ENCODE data around the gene RUVBL1. TPM values are rescaled to one million over a fixed set of nuclear protein-coding genes. Genes with fewer than 3 reads are reported as not detected.

RUVBL1 gene
- total RNA-seq, 4 donors from 2014 or later: 14.4 to 21.2 (median 19.8) TPM

- DNase-seq (ENCODE audit: low spot score in 2 of 2): no peak
- TF ChIP-seq CTCF (IDR thresholded peaks at IDR 0.05) (no peak), POLR2A (IDR thresholded peaks at IDR 0.05) (no peak)
- intact Hi-C loops (cut with DNase I; ENCODE audit: low total_unique reads): loop anchor here (10.0 kb wide), 1 partner anchor 410 kb away; no protein-coding TSS in a partner anchor
- 75 to 89% methylated on average over 13 of the region's 13 CpGs for WGBS, 2 donors
- H3K4me3 ChIP-seq (ENCODE audit: low read depth, poor library complexity, severe bottlenecking): no peak overlapping the region
Observed at GRCh38 chr3:128094295-128095151, 29.1 kb downstream of the RUVBL1 start.

DNA sequence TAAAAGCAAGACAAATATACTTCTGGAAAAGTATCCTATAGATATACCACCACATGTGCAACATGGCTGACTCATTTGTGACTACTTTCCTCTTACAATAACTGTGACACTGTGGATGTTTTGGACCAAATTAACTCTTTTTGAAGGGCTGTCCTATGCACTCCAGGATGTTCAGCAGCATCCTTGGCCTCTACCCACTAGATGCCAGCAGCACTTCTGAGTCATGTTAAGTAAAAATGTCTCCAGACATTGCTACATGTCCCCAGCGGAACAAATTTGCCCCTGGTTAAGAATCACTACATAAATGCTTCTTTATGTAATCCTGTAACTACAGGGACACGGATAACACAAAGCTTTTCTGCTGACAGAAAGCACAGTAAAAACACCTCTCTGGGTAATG lies 32.0 kb downstream of the RUVBL1 start:
- no peak overlapping the region for H3K4me3 ChIP-seq (ENCODE audit: low read depth, poor library complexity, severe bottlenecking)
- intact Hi-C loops (cut with DNase I; ENCODE audit: low total_unique reads): loop anchor here (10.0 kb wide), 1 partner anchor 413 kb away; no protein-coding TSS in a partner anchor
- 82 to 85% methylated on average over 2 of the region's 2 CpGs for WGBS, 2 donors
- no peak for TF ChIP-seq POLR2A (IDR thresholded peaks at IDR 0.05)
- no peak for TF ChIP-seq CTCF (IDR thresholded peaks at IDR 0.05)
- no peak for DNase-seq (ENCODE audit: low spot score in 2 of 2)

DNA sequence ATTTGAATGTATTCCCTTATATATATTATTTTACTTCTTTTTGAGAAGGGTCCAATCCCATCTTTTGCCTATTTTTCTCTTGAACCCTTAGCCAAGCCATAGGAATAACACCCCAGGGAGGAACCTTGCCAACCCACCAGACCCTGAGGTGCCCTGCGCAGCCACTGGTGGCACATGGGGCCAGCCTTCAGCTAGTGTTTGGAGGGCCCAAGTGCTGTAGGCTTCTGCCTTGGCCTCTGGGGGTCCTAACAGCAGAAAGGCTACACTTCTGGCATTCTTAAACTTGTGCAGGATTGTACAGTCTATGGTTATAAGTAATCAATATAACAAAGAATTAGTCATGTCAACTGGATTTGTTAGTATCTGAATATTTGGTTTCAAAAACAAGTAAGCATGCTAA lies 34.5 kb downstream of the RUVBL1 start:
- intact Hi-C loops (cut with DNase I; ENCODE audit: low total_unique reads): loop anchor here (10.0 kb wide), 1 partner anchor 516 kb away; no protein-coding TSS in a partner anchor
- no peak for DNase-seq (ENCODE audit: low spot score in 2 of 2)
- TF ChIP-seq POLR2A (IDR thresholded peaks at IDR 0.05): no peak
- no peak for TF ChIP-seq CTCF (IDR thresholded peaks at IDR 0.05)
- no peak overlapping the region for H3K4me3 ChIP-seq (ENCODE audit: low read depth, poor library complexity, severe bottlenecking)
- 95 to 100% methylated on average over 1 of the region's 1 CpG for whole genome bisulfite sequencing, 2 donors

DNA sequence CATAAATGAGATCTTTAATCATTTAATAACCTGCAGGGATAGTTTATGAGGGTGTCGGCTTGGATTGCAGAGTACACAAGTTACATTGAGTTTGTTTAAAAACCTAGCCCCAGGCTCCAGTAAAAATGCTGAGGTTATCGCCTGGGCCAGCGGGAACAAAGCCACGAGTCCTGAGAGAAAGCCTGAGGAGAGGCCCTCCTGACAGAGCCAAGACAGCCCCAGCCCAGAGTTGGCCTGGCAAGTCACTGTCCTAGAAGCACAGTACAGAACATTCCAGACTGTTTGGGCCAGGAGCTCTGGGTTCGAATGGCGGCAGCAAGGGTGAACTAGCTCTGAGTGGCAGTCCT lies 39.0 kb downstream of the RUVBL1 start:
- 59 to 77% methylated on average over 6 of the region's 6 CpGs for WGBS, 2 donors
- intact Hi-C loops (cut with DNase I; ENCODE audit: low total_unique reads): loop anchor here (10.0 kb wide), 1 partner anchor 520 kb away; no protein-coding TSS in a partner anchor
- H3K4me3 ChIP-seq (ENCODE audit: low read depth, poor library complexity, severe bottlenecking): no peak overlapping the region
- TF ChIP-seq CTCF (IDR thresholded peaks at IDR 0.05) (no peak), POLR2A (IDR thresholded peaks at IDR 0.05) (no peak)
- DNase-seq (ENCODE audit: low spot score in 2 of 2): no peak

DNA sequence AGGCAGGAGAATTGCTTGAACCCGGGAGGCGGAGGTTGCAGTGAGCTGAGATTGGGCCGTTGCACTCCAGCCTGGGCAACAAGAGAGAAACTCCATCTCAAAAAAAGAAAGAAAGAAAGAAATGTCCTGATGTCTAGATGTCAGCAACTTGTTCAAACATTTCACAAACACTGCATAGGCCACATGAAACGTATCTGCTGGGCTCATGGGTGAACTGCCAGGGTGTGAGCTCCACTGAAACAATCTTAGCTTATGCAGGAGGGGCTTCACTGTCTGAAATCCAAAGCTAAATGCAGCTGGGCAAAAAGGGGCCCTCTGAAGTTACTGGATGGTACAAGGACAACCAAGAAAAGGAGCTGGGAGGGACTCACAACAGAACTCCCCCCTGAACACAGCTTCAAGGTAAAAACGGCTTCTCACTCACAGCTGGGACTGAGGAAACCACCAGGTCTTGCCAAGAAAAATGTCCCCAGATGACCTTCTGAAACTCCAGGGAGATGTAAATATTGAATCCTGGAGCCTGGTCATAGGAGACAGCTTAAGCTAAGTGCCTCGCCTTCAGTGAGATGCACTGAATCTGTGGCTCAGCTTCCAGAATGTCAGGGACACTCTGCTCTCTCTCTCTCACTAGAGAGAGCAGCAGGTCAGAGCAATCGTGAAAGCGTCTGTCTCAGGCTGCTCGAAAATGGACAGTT lies 39.5 kb downstream of the RUVBL1 start:
- TF ChIP-seq POLR2A (IDR thresholded peaks at IDR 0.05) (no peak), CTCF (IDR thresholded peaks at IDR 0.05) (no peak)
- H3K4me3 ChIP-seq (ENCODE audit: low read depth, poor library complexity, severe bottlenecking): no peak overlapping the region
- intact Hi-C loops (cut with DNase I; ENCODE audit: low total_unique reads): loop anchor here (10.0 kb wide), 1 partner anchor 521 kb away; no protein-coding TSS in a partner anchor
- WGBS, 2 donors: 72 to 76% methylated on average over 9 of the region's 9 CpGs
- DNase-seq (ENCODE audit: low spot score in 2 of 2): no peak

Measured in lower leg skin (tissue), 4 donors.